Tibial nerve (tissue), 4 donors: ENCODE data around the gene CAPZA2. TPM values are rescaled to one million over a fixed set of nuclear protein-coding genes. Genes with fewer than 3 reads are reported as not detected.
"Not testable (repeated sequence)": the region's sequence is repeated elsewhere in the genome, so short reads cannot be mapped to it uniquely, and the experiment has no call there.

ENCODE experiments used
- DNase-seq, 2 donors: peaks; one replicate each; pipeline ENCODE4 v3.0.0-alpha.2; 2019; ENCODE audit warnings: low spot score in 2 of 2
- H3K27ac ChIP-seq, 4 donors: fragments of 200-600 bp; sonication (generic) in 3 of 4; one replicate each; pipeline ENCODE4 v1.5.1; 2017 to 2019; ENCODE audit warnings: mild to moderate bottlenecking in 1 of 4
- H3K27me3 ChIP-seq, 2 donors: fragments of 200-600 bp; sonication (generic) in 1 of 2; one replicate each; pipeline versions ENCODE4 v1.5.1 to v1.6.0; 2017 to 2019
- H3K36me3 ChIP-seq, 3 donors: fragments of 200-600 bp; sonication (generic); one replicate each; pipeline ENCODE4 v1.5.1; 2018 to 2019
- H3K4me1 ChIP-seq, 4 donors: fragments of 200-600 bp; sonication (generic) in 3 of 4; one replicate each; pipeline ENCODE4 v1.5.1; 2017 to 2019
- H3K4me3 ChIP-seq, 4 donors: fragments of 200-600 bp; sonication (generic) in 3 of 4; one replicate each; pipeline ENCODE4 v1.5.1; 2017 to 2019; ENCODE audit warnings: mild to moderate bottlenecking in 1 of 4, moderate library complexity in 1 of 4
- H3K9me3 ChIP-seq, 4 donors: fragments of 200-600 bp; sonication (generic) in 3 of 4; one replicate each; pipeline ENCODE4 v1.5.1; 2017 to 2019
- EP300 ChIP-seq, 2 donors: sonication (generic); formaldehyde crosslinking; IDR thresholded peaks; one replicate each; pipeline ENCODE4 v1.6.1; 2017; ENCODE audit warnings: antibody characterized with exemption in 2 of 2, mild to moderate bottlenecking in 1 of 2
- POLR2A ChIP-seq, 2 donors: fragments of 450-650 bp; IDR thresholded peaks; one replicate each; pipeline ENCODE4 v1.6.1; 2017; ENCODE audit warnings: antibody characterized with exemption in 2 of 2, mild to moderate bottlenecking in 2 of 2, moderate library complexity in 2 of 2
- WGBS, 2 donors: methylation state at CpG; one replicate each; pipeline ENCODE4 v1.1.5; 2018; 5-methylcytosine and 5-hydroxymethylcytosine counted together
- total RNA-seq, 4 donors: library from RNA; depleted of rRNA; stranded (reverse); fragments of >200 nt; gene quantifications; one replicate each; pipeline ENCODE4 v1.1.0, GENCODE V29; 2016
- TF ChIP-seq, protein P1 (sequence below), 5 experiments: fragments of 200-600 bp in 3 of 5; fragments of 450-650 bp in 2 of 5; sonication (generic) in 3 of 5; IDR thresholded peaks; one replicate each; pipeline ENCODE4 v1.5.1; 2016 to 2019; ENCODE audit warnings: antibody characterized with exemption in 5 of 5, mild to moderate bottlenecking in 3 of 5, moderate library complexity in 2 of 5

CAPZA2 gene
- total RNA-seq: 100 to 1,000 TPM in 2 of 4 donors, 10 to 100 TPM in 2; 55.5 to 127 (median 99.2) TPM

DNA sequence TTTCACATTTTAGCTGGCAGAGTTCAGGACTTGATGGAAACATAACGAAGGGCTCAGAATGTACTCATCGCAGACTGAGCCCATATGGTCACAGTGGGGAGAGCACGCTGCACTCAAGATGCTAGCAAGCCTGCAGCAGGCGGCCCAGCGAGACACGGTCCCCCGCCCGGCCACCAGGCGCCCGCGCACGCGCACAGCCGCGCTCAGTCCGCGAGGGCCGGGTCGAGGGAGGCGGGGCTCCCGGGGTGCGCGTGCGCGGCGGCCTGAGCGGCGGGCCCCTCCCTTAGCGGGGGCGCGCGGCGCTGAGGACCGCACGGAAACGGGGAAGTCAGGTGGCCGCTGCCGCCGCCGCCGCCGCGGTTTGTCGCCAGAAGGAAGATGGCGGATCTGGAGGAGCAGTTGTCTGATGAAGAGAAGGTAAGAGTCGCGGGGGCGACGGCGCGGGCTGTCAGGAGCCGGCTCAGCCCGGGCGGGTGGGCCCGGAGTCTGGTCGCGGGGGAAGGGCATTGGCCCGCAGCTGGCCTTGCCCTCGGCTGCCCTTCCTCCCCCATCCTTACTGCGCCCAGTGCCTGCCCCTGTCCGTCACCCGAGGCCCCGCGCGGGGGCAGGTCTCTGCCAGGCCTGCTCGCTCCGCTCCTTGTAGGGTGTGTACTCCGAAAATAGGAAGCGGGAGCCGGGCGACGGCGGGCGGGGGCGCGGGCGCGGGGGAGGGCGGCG, at the start of gene CAPZA2:
Gene CAPZA2 (plus strand): TSS at position 354 of the 717 bp plus-strand sequence. CDS start 25 bp downstream, at position 379.
- H3K27me3 ChIP-seq: no peaks in the 10 kb centered on the region
- H3K9me3 ChIP-seq: no peaks in the 10 kb centered on the region
- peak; percentile 77 to 79 for DNase-seq
- H3K4me1 ChIP-seq: peaks cover 0 to 38% (median 9%) of the 10 kb centered on the region in 4 donors
- H3K27ac ChIP-seq: peak within 1 kb of the TSS; percentile 98 to 100 (median 98)
- H3K4me3 ChIP-seq: peak within 1 kb of the TSS; percentile 77 to 99 (median 98)
- H3K36me3 ChIP-seq: no peaks in the 10 kb centered on the region
- TF ChIP-seq, protein P1, sequence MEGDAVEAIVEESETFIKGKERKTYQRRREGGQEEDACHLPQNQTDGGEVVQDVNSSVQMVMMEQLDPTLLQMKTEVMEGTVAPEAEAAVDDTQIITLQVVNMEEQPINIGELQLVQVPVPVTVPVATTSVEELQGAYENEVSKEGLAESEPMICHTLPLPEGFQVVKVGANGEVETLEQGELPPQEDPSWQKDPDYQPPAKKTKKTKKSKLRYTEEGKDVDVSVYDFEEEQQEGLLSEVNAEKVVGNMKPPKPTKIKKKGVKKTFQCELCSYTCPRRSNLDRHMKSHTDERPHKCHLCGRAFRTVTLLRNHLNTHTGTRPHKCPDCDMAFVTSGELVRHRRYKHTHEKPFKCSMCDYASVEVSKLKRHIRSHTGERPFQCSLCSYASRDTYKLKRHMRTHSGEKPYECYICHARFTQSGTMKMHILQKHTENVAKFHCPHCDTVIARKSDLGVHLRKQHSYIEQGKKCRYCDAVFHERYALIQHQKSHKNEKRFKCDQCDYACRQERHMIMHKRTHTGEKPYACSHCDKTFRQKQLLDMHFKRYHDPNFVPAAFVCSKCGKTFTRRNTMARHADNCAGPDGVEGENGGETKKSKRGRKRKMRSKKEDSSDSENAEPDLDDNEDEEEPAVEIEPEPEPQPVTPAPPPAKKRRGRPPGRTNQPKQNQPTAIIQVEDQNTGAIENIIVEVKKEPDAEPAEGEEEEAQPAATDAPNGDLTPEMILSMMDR (IDR thresholded peaks at IDR 0.05): peak; percentile 26 to 95 (median 45)
- TF ChIP-seq POLR2A (IDR thresholded peaks at IDR 0.05) (peak; percentile 60 to 80), EP300 (IDR thresholded peaks at IDR 0.05) (peak in 1 of 2 donors; percentile 95)
- 0 to 2% methylated on average over 27 to 60 of the region's 80 CpGs for WGBS, 2 donors

DNA sequence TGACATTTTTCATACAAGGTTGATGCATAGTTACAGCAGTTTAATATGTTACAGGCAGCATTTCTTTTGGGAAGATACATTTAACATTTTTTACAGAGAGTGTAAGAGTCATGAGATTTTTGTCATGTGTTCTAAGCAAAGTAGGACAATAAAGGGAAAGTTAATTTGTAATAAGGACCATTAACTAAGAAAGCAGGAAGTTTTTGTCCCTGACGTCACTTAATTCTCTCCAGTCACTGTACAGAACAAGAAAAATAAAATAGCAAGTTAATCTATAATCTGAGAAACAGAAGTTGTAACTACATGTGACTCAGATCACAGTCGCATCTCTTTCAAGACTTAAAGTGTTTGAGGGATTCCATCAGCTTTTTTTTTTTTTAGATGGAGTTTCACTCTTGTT, 49.5 kb upstream of the CAPZA2 start:
- no peak for DNase-seq
- Histone ChIP-seq H3K27ac (no peak overlapping the region), H3K27me3 (no peaks in the 10 kb centered on the region), H3K9me3 (no peaks in the 10 kb centered on the region), H3K36me3 (no peaks in the 10 kb centered on the region), H3K4me1 (peaks cover 0 to 3% (median 0%) of the 10 kb centered on the region in 4 donors), H3K4me3 (no peak overlapping the region)
- WGBS, 2 donors: 76 to 81% methylated on average over 2 of the region's 2 CpGs
- TF ChIP-seq, protein P1 (IDR thresholded peaks at IDR 0.05): no peak
- TF ChIP-seq POLR2A (IDR thresholded peaks at IDR 0.05) (no peak), EP300 (IDR thresholded peaks at IDR 0.05) (no peak)

DNA sequence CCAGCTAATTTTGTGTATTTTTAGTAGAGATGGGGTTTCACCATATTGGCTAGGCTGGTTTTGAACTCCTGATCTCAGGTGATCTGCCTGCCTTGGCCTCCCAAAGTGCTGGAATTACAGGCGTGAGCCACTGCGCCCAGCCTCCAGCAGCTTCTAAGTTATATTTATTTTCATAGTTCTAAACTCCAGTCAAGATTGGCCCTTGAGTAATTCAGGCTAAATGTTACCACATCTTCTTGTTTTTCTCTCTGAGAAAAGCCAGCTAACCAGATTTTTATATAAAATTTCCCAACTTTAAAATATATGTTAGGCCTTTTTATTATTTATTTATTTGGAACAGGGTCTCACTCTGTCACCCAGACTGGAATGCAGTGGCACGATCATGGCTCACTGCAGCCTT, 49.0 kb upstream of the CAPZA2 start:
- H3K27me3 ChIP-seq, H3K27ac ChIP-seq, H3K4me3 ChIP-seq, H3K4me1 ChIP-seq, DNase-seq, H3K9me3 ChIP-seq, H3K36me3 ChIP-seq: not testable (repeated sequence)
- 96 to 98% methylated on average over 3 of the region's 3 CpGs for WGBS, 2 donors

DNA sequence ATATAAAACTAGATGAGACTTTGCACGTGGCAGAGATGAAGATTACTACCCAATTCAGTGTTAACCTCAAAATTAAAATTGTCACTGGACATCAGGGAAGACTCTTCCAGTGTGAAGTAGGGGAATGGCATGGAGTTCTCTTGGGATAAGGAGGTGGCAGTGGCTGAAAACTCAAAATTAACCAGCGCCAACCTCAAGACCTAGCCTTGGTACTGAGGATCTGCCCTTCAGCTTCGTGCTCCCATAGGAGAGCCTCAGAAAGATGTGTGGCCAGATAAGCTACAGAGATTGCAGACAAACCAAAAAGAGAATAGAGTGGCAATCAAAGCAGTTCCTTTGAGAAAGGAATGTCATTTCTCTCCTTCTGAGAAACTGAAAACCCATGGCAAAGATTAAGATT, 47.3 kb upstream of the CAPZA2 start:
- H3K9me3 ChIP-seq: no peaks in the 10 kb centered on the region
- H3K4me1 ChIP-seq: no peaks in the 10 kb centered on the region
- TF ChIP-seq, protein P1 (IDR thresholded peaks at IDR 0.05): no peak
- no peak for TF ChIP-seq POLR2A (IDR thresholded peaks at IDR 0.05)
- TF ChIP-seq EP300 (IDR thresholded peaks at IDR 0.05): no peak
- H3K36me3 ChIP-seq: no peaks in the 10 kb centered on the region
- no peaks in the 10 kb centered on the region for H3K27me3 ChIP-seq
- WGBS, 2 donors: 76 to 77% methylated on average over 3 of the region's 3 CpGs
- no peak overlapping the region for H3K4me3 ChIP-seq
- H3K27ac ChIP-seq: no peak overlapping the region
- no peak for DNase-seq

DNA sequence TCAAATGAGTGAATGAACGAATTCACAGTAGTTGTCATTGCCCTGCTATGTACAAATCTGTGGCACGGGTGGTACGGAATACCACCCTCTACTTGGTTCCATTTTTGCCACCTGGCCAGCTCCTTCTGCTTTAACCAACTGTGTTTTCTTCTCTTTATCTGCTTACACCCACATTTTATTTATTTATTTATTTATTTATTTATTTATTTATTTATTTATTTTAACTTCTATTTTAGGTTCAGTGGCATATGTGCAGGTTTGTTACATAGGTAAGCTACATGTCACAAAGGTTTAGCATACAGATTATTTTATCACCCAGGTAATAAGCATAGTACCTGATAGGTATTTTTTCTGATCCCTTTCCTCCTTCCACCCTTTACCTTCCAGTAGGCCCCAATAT, 42.2 kb upstream of the CAPZA2 start:
- H3K27me3 ChIP-seq: no peaks in the 10 kb centered on the region
- TF ChIP-seq, protein P1 (IDR thresholded peaks at IDR 0.05): no peak
- TF ChIP-seq EP300 (IDR thresholded peaks at IDR 0.05) (no peak), POLR2A (IDR thresholded peaks at IDR 0.05) (no peak)
- H3K36me3 ChIP-seq: no peaks in the 10 kb centered on the region
- no peaks in the 10 kb centered on the region for H3K4me1 ChIP-seq
- H3K9me3 ChIP-seq: no peaks in the 10 kb centered on the region
- no peak for DNase-seq
- no peak overlapping the region for H3K27ac ChIP-seq
- WGBS, 2 donors: 85 to 93% methylated on average over 3 of the region's 3 CpGs
- no peak overlapping the region for H3K4me3 ChIP-seq

GRCh38 chr7:116821647-116822046, 40.7 kb upstream of the CAPZA2 start:
- not testable (repeated sequence) for H3K27ac ChIP-seq, H3K4me3 ChIP-seq, H3K36me3 ChIP-seq, DNase-seq, H3K4me1 ChIP-seq, H3K27me3 ChIP-seq, H3K9me3 ChIP-seq
- 93 to 95% methylated on average over 4 of the region's 4 CpGs for WGBS, 2 donors
